H1 (cell line): ENCODE data around the gene NOC2L. TPM values are rescaled to one million over a fixed set of nuclear protein-coding genes. Genes with fewer than 3 reads are reported as not detected.

ENCODE experiments used
- CTCF ChIA-PET: fragments of 300-600 bp; sonication (Branson Sonifier 250); formaldehyde crosslinking; loops from one replicate; lab custom pipeline; 2021; ENCODE audit not compliant: partially characterized antibody; lab: Charles Lee
- POLR2A ChIA-PET: fragments of 300-600 bp; sonication (Branson Sonifier 250); formaldehyde crosslinking; loops from one replicate; lab custom pipeline; 2021; ENCODE audit warnings: inconsistent platforms; ENCODE audit not compliant: partially characterized antibody; lab: Charles Lee
- DNase-seq, 2 experiments: peaks; one replicate each; pipeline versions ENCODE4 v3.0.0 to v3.0.0-alpha.2; 2010 to 2022; ENCODE audit warnings: low spot score in 2 of 2, low read depth in 1 of 2, mixed read lengths in 1 of 2
- FAIRE-seq: peaks from 2 replicates; lab custom pipeline; 2011; peaks lifted over from hg19 to GRCh38; lab: Jason Lieb, UNC
- H2AFZ ChIP-seq: 2 replicates; pipeline ENCODE4 v1.8.1; 2012; ENCODE audit warnings: low read length, inconsistent platforms
- H2AK5ac ChIP-seq: 2 replicates; pipeline ENCODE4 v1.6.1; 2013; ENCODE audit warnings: low read depth, low read length
- H2BK120ac ChIP-seq: replicated peaks from 2 replicates; pipeline ENCODE3; 2013; ENCODE audit warnings: low read depth, low read length, inconsistent platforms
- H2BK12ac ChIP-seq: 2 replicates; pipeline ENCODE4 v1.6.1; 2013; ENCODE audit warnings: low read depth, low read length
- H2BK15ac ChIP-seq: 2 replicates; pipeline ENCODE4 v1.6.1; 2013; ENCODE audit warnings: low read length
- H2BK20ac ChIP-seq: 2 replicates; pipeline ENCODE4 v1.6.1; 2013; ENCODE audit warnings: low read length
- H2BK5ac ChIP-seq: 2 replicates; pipeline ENCODE4 v1.6.1; 2013; ENCODE audit warnings: low read depth, low read length
- H3K14ac ChIP-seq: 2 replicates; pipeline ENCODE4 v1.6.1; 2013; ENCODE audit warnings: inconsistent platforms; ENCODE audit not compliant: insufficient read length
- H3K18ac ChIP-seq: 2 replicates; pipeline ENCODE4 v1.6.1; 2013; ENCODE audit warnings: low read length; ENCODE audit errors: extremely low read depth
- H3K23ac ChIP-seq: 2 replicates; pipeline ENCODE4 v1.6.1; 2013; ENCODE audit warnings: inconsistent platforms; ENCODE audit not compliant: insufficient read length
- H3K23me2 ChIP-seq: 2 replicates; pipeline ENCODE4 v1.6.1; 2013; ENCODE audit warnings: low read depth, low read length
- H3K27ac ChIP-seq: 2 replicates; pipeline ENCODE4 v1.6.1; 2011; ENCODE audit warnings: low read depth, low read length, inconsistent platforms
- H3K27me3 ChIP-seq, 4 experiments: replicated peaks in 1 of 4; 1 replicate in 1 of 4; 2 replicates in 3 of 4; pipeline versions ENCODE4 v1.6.1 to v1.8.1; 2011 to 2013; ENCODE audit warnings: low read length in 3 of 4, mild to moderate bottlenecking in 3 of 4, inconsistent platforms in 2 of 4, mixed read lengths in 2 of 4, moderate library complexity in 1 of 4; ENCODE audit not compliant: control insufficient read depth in 3 of 4, insufficient read depth in 3 of 4; ENCODE audit errors: extremely low read depth in 1 of 4
- H3K36me3 ChIP-seq, 4 experiments: 2 replicates each; pipeline versions ENCODE4 v1.6.1 to v1.8.1; 2011 to 2013; ENCODE audit warnings: mild to moderate bottlenecking in 4 of 4, low read length in 3 of 4, moderate library complexity in 2 of 4, control low read depth in 1 of 4, inconsistent platforms in 1 of 4; ENCODE audit not compliant: insufficient read depth in 4 of 4, control insufficient read depth in 2 of 4
- H3K4ac ChIP-seq: replicated peaks from 2 replicates; pipeline ENCODE3; 2013; ENCODE audit warnings: low read length, low read depth, mixed read lengths, inconsistent platforms; ENCODE audit not compliant: insufficient read length
- H3K4me1 ChIP-seq, 4 experiments: replicated peaks in 1 of 4; 1 replicate in 1 of 4; 2 replicates in 3 of 4; pipeline versions ENCODE4 v1.6.1 to v1.8.1; 2011 to 2013; ENCODE audit warnings: low read length in 3 of 4, inconsistent platforms in 2 of 4, mixed read lengths in 1 of 4; ENCODE audit not compliant: insufficient read depth in 4 of 4, control insufficient read depth in 3 of 4
- H3K4me2 ChIP-seq, 2 experiments: 2 replicates each; pipeline versions ENCODE4 v1.6.1 to v1.8.1; 2011 to 2013; ENCODE audit warnings: low read depth in 2 of 2, low read length in 2 of 2, control low read depth in 1 of 2, inconsistent platforms in 1 of 2, mild to moderate bottlenecking in 1 of 2; ENCODE audit not compliant: insufficient read depth in 1 of 2
- H3K4me3 ChIP-seq, 4 experiments: fragments of 200-600, 300-600 bp in 1 of 4; sonication (generic), shearing (Covaris generic), sonication (Bioruptor Twin) in 1 of 4; 2 replicates each; pipeline versions ENCODE4 v1.5.1 to v1.8.1; 2011 to 2016; ENCODE audit warnings: low read length in 4 of 4, low read depth in 3 of 4, control low read depth in 2 of 4, inconsistent platforms in 2 of 4, mild to moderate bottlenecking in 2 of 4, mixed read lengths in 1 of 4, moderate library complexity in 1 of 4; ENCODE audit not compliant: insufficient read depth in 2 of 4; ENCODE audit errors: extremely low read depth in 1 of 4
- H3K56ac ChIP-seq: replicated peaks from 2 replicates; pipeline ENCODE3; 2013; ENCODE audit warnings: low read depth, mild to moderate bottlenecking, mixed read lengths, low read length, inconsistent platforms; ENCODE audit not compliant: insufficient read length
- H3K79me1 ChIP-seq: 2 replicates; pipeline ENCODE4 v1.6.1; 2013; ENCODE audit warnings: low read depth, low read length, control low read depth
- H3K79me2 ChIP-seq, 2 experiments: 2 replicates each; pipeline versions ENCODE4 v1.6.1 to v1.8.1; 2012 to 2013; ENCODE audit warnings: low read length in 2 of 2, mild to moderate bottlenecking in 2 of 2, inconsistent platforms in 1 of 2; ENCODE audit not compliant: insufficient read depth in 2 of 2, control insufficient read depth in 1 of 2
- H3K9ac ChIP-seq, 4 experiments: replicated peaks in 1 of 4; 1 replicate in 1 of 4; 2 replicates in 3 of 4; pipeline versions ENCODE4 v1.6.1 to v1.8.1; 2011 to 2013; ENCODE audit warnings: low read depth in 3 of 4, low read length in 3 of 4, control low read depth in 2 of 4, mild to moderate bottlenecking in 2 of 4, moderate library complexity in 2 of 4, inconsistent platforms in 1 of 4; ENCODE audit errors: extremely low read depth in 1 of 4
- H3K9me3 ChIP-seq, 2 experiments: 2 replicates each; pipeline versions ENCODE4 v1.6.1 to v1.8.1; 2012 to 2013; ENCODE audit warnings: mild to moderate bottlenecking in 2 of 2, moderate library complexity in 2 of 2, control low read depth in 1 of 2, inconsistent platforms in 1 of 2, low read depth in 1 of 2, low read length in 1 of 2, mixed read lengths in 1 of 2; ENCODE audit not compliant: insufficient read depth in 2 of 2
- H4K20me1 ChIP-seq, 2 experiments: replicated peaks in 1 of 2; 2 replicates each; pipeline versions ENCODE3 to v1.8.1; 2011 to 2013; ENCODE audit warnings: inconsistent platforms in 2 of 2, low read length in 2 of 2, mild to moderate bottlenecking in 1 of 2; ENCODE audit not compliant: insufficient read depth in 2 of 2, control insufficient read depth in 1 of 2
- H4K5ac ChIP-seq: 2 replicates; pipeline ENCODE4 v1.6.1; 2013; ENCODE audit warnings: low read length, low read depth, mixed read lengths, inconsistent platforms; ENCODE audit not compliant: insufficient read length
- H4K8ac ChIP-seq: 2 replicates; pipeline ENCODE4 v1.8.0; 2013; ENCODE audit warnings: mild to moderate bottlenecking, moderate library complexity, low read length, inconsistent platforms; ENCODE audit not compliant: insufficient read depth; ENCODE audit errors: extremely low read depth
- H4K91ac ChIP-seq: replicated peaks from 2 replicates; pipeline ENCODE3; 2013; ENCODE audit warnings: low read length, mixed read lengths, inconsistent platforms; ENCODE audit not compliant: insufficient read length
- ASH2L ChIP-seq: fragments of 200-600, 300-600 bp; sonication (generic); IDR thresholded peaks from one replicate; pipeline ENCODE4 v1.7.1; 2017; ENCODE audit warnings: low read length
- JUND ChIP-seq: IDR thresholded peaks from 2 replicates; pipeline ENCODE4 v1.6.1; 2011; ENCODE audit warnings: mild to moderate bottlenecking, improper control_type of control experiment, low read length
- NANOG ChIP-seq: IDR thresholded peaks from 2 replicates; pipeline ENCODE4 v1.6.1; 2011; ENCODE audit warnings: low read length, low read depth, mild to moderate bottlenecking, inconsistent platforms; ENCODE audit not compliant: insufficient read depth, poor library complexity, severe bottlenecking
- NRF1 ChIP-seq: IDR thresholded peaks from 2 replicates; pipeline ENCODE4 v1.6.1; 2011; ENCODE audit warnings: mild to moderate bottlenecking, low read depth, low read length, improper control_type of control experiment
- RAD21 ChIP-seq, 2 experiments: IDR thresholded peaks in 1 of 2; conservative IDR thresholded peaks in 1 of 2; 2 replicates each; pipeline ENCODE4 v1.6.1; 2011; ENCODE audit warnings: low read depth in 2 of 2, low read length in 2 of 2, improper control_type of control experiment in 1 of 2, inconsistent platforms in 1 of 2, mild to moderate bottlenecking in 1 of 2, moderate library complexity in 1 of 2
- SAP30 ChIP-seq: fragments of 300-600 bp; sonication (generic); IDR thresholded peaks from 2 replicates; pipeline ENCODE4 v1.7.1; 2012; ENCODE audit warnings: low read length, moderate library complexity, mild to moderate bottlenecking, inconsistent platforms; ENCODE audit not compliant: insufficient read depth, insufficient replicate concordance
- SIX5 ChIP-seq: IDR thresholded peaks from 2 replicates; pipeline ENCODE4 v1.6.1; 2011; ENCODE audit warnings: mild to moderate bottlenecking, low read depth, low read length
- TCF12 ChIP-seq: IDR thresholded peaks from 2 replicates; pipeline ENCODE4 v1.6.1; 2011; ENCODE audit warnings: low read depth, mild to moderate bottlenecking, low read length
- WGBS, 2 experiments: shearing (Covaris generic) in 1 of 2; methylation state at CpG; one replicate each; pipeline versions ENCODE4 v1.1.6 to v1.1.7; 2013 to 2015; ENCODE audit warnings: low lambda C conversion rate in 2 of 2, mixed read lengths in 2 of 2, inconsistent platforms in 1 of 2, low coverage in 1 of 2, missing lambda C conversion rate in 1 of 2; ENCODE audit not compliant: insufficient replicate concordance in 2 of 2, insufficient coverage in 1 of 2, insufficient read length in 1 of 2; ENCODE audit errors: extremely low coverage in 1 of 2, missing lambda C conversion rate in 1 of 2; 5-methylcytosine and 5-hydroxymethylcytosine counted together
- polyA plus RNA-seq, 7 experiments: library from polyadenylated mRNA; depleted of rRNA in 3 of 7; stranded (reverse) in 5 of 7; unstranded in 2 of 7; fragments of >200 nt in 5 of 7; fragments of 200-250 nt in 2 of 7; gene quantifications; 1 replicate in 5 of 7; 2 replicates in 1 of 7; 4 replicates in 1 of 7; pipeline versions ENCODE4 v1.2.1 to v1.2.3, GENCODE V29; 2011 to 2013; ENCODE audit warnings: missing spikeins in 2 of 7, mixed read lengths in 2 of 7
- total RNA-seq: library from RNA; stranded (reverse); fragmentation: NEBNext Ultra II Directional; extraction: Animal tissue kit (Norgen Biotek cat#: 25700); gene quantifications from 2 replicates; pipeline ENCODE4 v1.2.1, GENCODE V29; 2021
- TF ChIP-seq, protein P1 (sequence below): IDR thresholded peaks from 2 replicates; pipeline ENCODE4 v1.6.1; 2012; ENCODE audit warnings: inconsistent platforms
- TF ChIP-seq, protein P2 (sequence below): IDR thresholded peaks from 2 replicates; pipeline ENCODE4 v1.6.1; 2012; ENCODE audit warnings: inconsistent platforms

The NOC2L gene
- total and polyA plus RNA-seq, 2 of the 8 experiments (the other 6 are each of a cell fraction or from before 2014, with no cell fraction given), result 74.7 to 130 TPM

DNA sequence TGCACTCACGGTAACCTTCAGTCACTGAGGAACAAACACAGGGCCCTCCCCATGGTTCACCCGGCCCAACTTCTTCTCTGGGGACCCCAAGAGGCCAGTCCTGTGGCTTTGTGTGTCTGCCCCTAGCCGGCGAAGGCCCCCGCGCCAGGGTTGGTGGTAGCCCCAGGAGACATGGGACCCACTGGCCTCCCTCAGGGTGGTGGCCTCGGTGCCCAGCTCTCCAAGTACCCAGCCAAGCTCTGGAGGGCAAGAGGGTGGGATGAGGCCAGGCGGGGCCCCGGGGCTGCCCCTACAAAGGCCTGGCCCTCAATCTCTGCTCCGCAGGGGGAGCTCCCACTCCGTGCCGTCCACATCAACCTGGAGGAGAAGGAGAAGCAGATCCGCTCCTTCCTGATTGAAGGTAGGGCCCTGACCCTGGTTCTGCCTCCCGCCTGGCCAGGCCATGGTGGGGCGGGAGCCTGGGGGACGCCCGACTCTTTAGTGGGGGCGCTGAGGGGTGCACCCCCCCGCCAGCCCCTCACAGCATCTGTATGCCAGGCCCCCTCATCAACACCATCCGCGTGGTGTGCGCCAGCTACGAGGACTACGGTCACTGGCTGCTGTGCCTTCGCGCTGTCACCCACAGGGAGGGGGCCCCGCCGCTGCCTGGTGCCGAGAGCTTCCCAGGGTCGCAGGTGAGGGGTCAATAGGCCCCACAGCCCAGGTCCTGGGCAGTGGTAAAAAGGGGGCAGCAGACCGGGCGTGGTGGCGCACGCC is 12.9 kb upstream of the NOC2L start:
- Histone ChIP-seq H3K27me3 (peaks cover 7 to 56% (median 42%) of the 10 kb centered on the region in 4 experiments), H3K4ac (no peak overlapping the region), H3K79me1 (no peaks in the 10 kb centered on the region; the same call in 1 of the 2 replicates), H4K20me1 (peaks cover 0 to 20% of the 10 kb centered on the region in 2 experiments), H4K5ac (no peak overlapping the region), H2AK5ac (no peak overlapping the region), H2BK12ac (no peak overlapping the region), H2BK120ac (no peak overlapping the region), H4K8ac (no peak overlapping the region), H3K79me2 (peaks cover 0 to 3% of the 10 kb centered on the region in 2 experiments; a peak in 1 of 4 replicates), H3K27ac (no peak overlapping the region), H3K4me2 (no peak overlapping the region), H3K36me3 (no peaks in the 10 kb centered on the region), H4K91ac (no peak overlapping the region), H3K4me3 (no peak overlapping the region), H3K18ac (no peak overlapping the region), H3K9ac (no peak overlapping the region), H2BK5ac (no peak overlapping the region), H3K56ac (no peak overlapping the region), H2AFZ (no peak overlapping the region), H3K4me1 (peaks cover 0 to 16% (median 8%) of the 10 kb centered on the region in 4 experiments; a peak in 4 of 7 replicates), H2BK15ac (no peak overlapping the region), H3K14ac (no peak overlapping the region), H2BK20ac (no peak overlapping the region), H3K23ac (no peak overlapping the region), H3K9me3 (no peaks in the 10 kb centered on the region), H3K23me2 (peaks cover 7% of the 10 kb centered on the region; the same call in 1 of the 2 replicates)
- no peak for DNase-seq
- WGBS, 2 experiments, result 92% methylated on average over 22 of the region's 34 CpGs; no CpG with 5 or more reads in 1 of the 2 experiments
- no peak for FAIRE-seq
- ChIA-PET POLR2A (interaction anchor here (0.8 to 1.5 kb wide), 3 partner anchors 11 to 31 kb away, joined by 3 to 4 read pairs (median 3); no protein-coding TSS in a partner anchor), CTCF (interaction anchor here (0.5 to 7.0 kb wide), 7 partner anchors 11 to 287 kb away, joined by 3 to 53 read pairs (median 3); partner anchors contain the start of gene PERM1)
- TF ChIP-seq SIX5 (no peak), NANOG (no peak), NRF1 (no peak), JUND (no peak), RAD21 (IDR thresholded peaks at IDR 0.05 in 1 of 2, conservative IDR thresholded peaks at IDR 0.05 in 1 of 2; ENCODE audit: low read depth in 2 of 2, low read length in 2 of 2) (no peak), TCF12 (no peak), ASH2L (no peak), SAP30 (no peak)
- TF ChIP-seq, protein P1, sequence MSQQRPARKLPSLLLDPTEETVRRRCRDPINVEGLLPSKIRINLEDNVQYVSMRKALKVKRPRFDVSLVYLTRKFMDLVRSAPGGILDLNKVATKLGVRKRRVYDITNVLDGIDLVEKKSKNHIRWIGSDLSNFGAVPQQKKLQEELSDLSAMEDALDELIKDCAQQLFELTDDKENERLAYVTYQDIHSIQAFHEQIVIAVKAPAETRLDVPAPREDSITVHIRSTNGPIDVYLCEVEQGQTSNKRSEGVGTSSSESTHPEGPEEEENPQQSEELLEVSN, result no peak
- TF ChIP-seq, protein P2, sequence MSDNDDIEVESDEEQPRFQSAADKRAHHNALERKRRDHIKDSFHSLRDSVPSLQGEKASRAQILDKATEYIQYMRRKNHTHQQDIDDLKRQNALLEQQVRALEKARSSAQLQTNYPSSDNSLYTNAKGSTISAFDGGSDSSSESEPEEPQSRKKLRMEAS, result no peak
